ENCODE data around the gene APLP2.

GRCh38 chr11:130055617-130056016 is 14.1 kb upstream of the APLP2 start:
- TF ChIP-seq ZNF565 (CRISPR knock-in tag; conservative IDR thresholded peaks at IDR 0.05; ENCODE audit: low read depth) (no peak), CSDC2 (CRISPR knock-in tag; IDR thresholded peaks at IDR 0.05) (no peak), ZFP3 (CRISPR knock-in tag; IDR thresholded peaks at IDR 0.05) (no peak), ZFP30 (CRISPR knock-in tag; IDR thresholded peaks at IDR 0.05) (no peak), ZC3H10 (CRISPR knock-in tag; IDR thresholded peaks at IDR 0.05) (no peak), RARB (CRISPR knock-in tag; IDR thresholded peaks at IDR 0.05) (no peak), ZNF8 (CRISPR knock-in tag; IDR thresholded peaks at IDR 0.05) (no peak), ESRRG (CRISPR knock-in tag; IDR thresholded peaks at IDR 0.05) (no peak), PATZ1 (CRISPR knock-in tag; IDR thresholded peaks at IDR 0.05; ENCODE audit: borderline replicate concordance) (no peak), ISL1 (CRISPR knock-in tag; IDR thresholded peaks at IDR 0.05) (no peak), GLIS3 (CRISPR knock-in tag; IDR thresholded peaks at IDR 0.05) (no peak), TCF4 (CRISPR knock-in tag; IDR thresholded peaks at IDR 0.05; ENCODE audit: borderline replicate concordance) (no peak)
- TF ChIP-seq, protein P1, sequence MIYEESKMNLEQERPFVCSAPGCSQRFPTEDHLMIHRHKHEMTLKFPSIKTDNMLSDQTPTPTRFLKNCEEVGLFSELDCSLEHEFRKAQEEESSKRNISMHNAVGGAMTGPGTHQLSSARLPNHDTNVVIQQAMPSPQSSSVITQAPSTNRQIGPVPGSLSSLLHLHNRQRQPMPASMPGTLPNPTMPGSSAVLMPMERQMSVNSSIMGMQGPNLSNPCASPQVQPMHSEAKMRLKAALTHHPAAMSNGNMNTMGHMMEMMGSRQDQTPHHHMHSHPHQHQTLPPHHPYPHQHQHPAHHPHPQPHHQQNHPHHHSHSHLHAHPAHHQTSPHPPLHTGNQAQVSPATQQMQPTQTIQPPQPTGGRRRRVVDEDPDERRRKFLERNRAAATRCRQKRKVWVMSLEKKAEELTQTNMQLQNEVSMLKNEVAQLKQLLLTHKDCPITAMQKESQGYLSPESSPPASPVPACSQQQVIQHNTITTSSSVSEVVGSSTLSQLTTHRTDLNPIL (CRISPR knock-in tag; IDR thresholded peaks at IDR 0.05; ENCODE audit: low read depth): no peak

All from SK-N-SH treated with all-trans-retinoic acid at 6 μM for 48 hours (cell line).